HepG2 (cell line): ENCODE data around the gene GPATCH3. TPM values are rescaled to one million over a fixed set of nuclear protein-coding genes. Genes with fewer than 3 reads are reported as not detected.

ENCODE experiments used
- CENPX ChIP-seq: sonication (generic); formaldehyde crosslinking; IDR thresholded peaks from 2 replicates; pipeline ENCODE4 v1.9.0; 2021; ENCODE audit warnings: mild to moderate bottlenecking, missing genetic modification reagents, moderate library complexity
- ETV6 ChIP-seq: sonication (generic); formaldehyde crosslinking; conservative IDR thresholded peaks from 2 replicates; pipeline ENCODE4 v1.4.0; 2020; ENCODE audit warnings: missing genetic modification reagents
- EZH2 ChIP-seq: conservative IDR thresholded peaks from 2 replicates; pipeline ENCODE4 v1.6.1; 2012; ENCODE audit warnings: mild to moderate bottlenecking, low read depth, low read length, moderate library complexity
- KMT2B ChIP-seq: IDR thresholded peaks from 2 replicates; pipeline ENCODE4 v1.6.1; 2016; ENCODE audit warnings: missing genetic modification reagents, missing compliant biosample characterization
- MYC ChIP-seq: sonication (generic); formaldehyde crosslinking; IDR thresholded peaks from 2 replicates; pipeline ENCODE4 v1.9.0; 2021; ENCODE audit warnings: missing genetic modification reagents, borderline replicate concordance
- NCOA2 ChIP-seq: sonication (generic); formaldehyde crosslinking; IDR thresholded peaks from 2 replicates; pipeline ENCODE4 v1.8.0; 2022; ENCODE audit warnings: inconsistent platforms
- ZNF101 ChIP-seq: sonication (generic); formaldehyde crosslinking; IDR thresholded peaks from 2 replicates; pipeline ENCODE4 v1.4.0; 2020; ENCODE audit warnings: mild to moderate bottlenecking, low read depth, missing genetic modification reagents, borderline replicate concordance
- ZNF510 ChIP-seq: sonication (generic); formaldehyde crosslinking; IDR thresholded peaks from 2 replicates; pipeline ENCODE4 v1.4.0; 2020; ENCODE audit warnings: low read depth, mild to moderate bottlenecking, missing genetic modification reagents
- ZNF558 ChIP-seq: sonication (generic); formaldehyde crosslinking; IDR thresholded peaks from 2 replicates; pipeline ENCODE4 v1.9.0; 2022; ENCODE audit warnings: mild to moderate bottlenecking, missing genetic modification reagents, borderline replicate concordance
- ZNF768 ChIP-seq: sonication (generic); formaldehyde crosslinking; IDR thresholded peaks from 2 replicates; pipeline ENCODE4 v1.4.0; 2020; ENCODE audit warnings: missing genetic modification reagents
- polyA plus RNA-seq, 8 experiments: library from polyadenylated mRNA; depleted of rRNA in 3 of 8; stranded (reverse) in 7 of 8; unstranded in 1 of 8; fragments of >200 nt; fragmentation: Illumina TruSeq in 4 of 8; extraction: Trizol in 4 of 8; gene quantifications; 2 replicates each; pipeline versions ENCODE4 v1.2.1 to v1.2.3, GENCODE V29; 2011 to 2016; ENCODE audit warnings: low read depth in 4 of 8, missing spikeins in 1 of 8, mixed read lengths in 1 of 8; ENCODE audit not compliant: insufficient read depth in 1 of 8
- total RNA-seq, 5 experiments: library from RNA; depleted of rRNA; stranded (reverse); fragments of >200 nt; fragmentation: Illumina TruSeq; extraction: Trizol; gene quantifications; 2 replicates each; pipeline ENCODE4 v1.2.3, GENCODE V29; 2016; ENCODE audit warnings: low read depth in 1 of 5
- TF ChIP-seq, protein P1 (sequence below): sonication (generic); formaldehyde crosslinking; IDR thresholded peaks from 2 replicates; pipeline ENCODE4 v1.4.0; 2020; ENCODE audit warnings: mild to moderate bottlenecking, missing genetic modification reagents
- TF ChIP-seq, protein P2 (sequence below): sonication (generic); formaldehyde crosslinking; IDR thresholded peaks from 2 replicates; pipeline ENCODE4 v1.8.1; 2022; ENCODE audit warnings: mild to moderate bottlenecking, missing genetic modification reagents
- TF ChIP-seq, protein P3 (sequence below): sonication (generic); formaldehyde crosslinking; IDR thresholded peaks from 2 replicates; pipeline ENCODE4 v1.4.0; 2020; ENCODE audit warnings: mild to moderate bottlenecking, missing genetic modification reagents, borderline replicate concordance
- TF ChIP-seq, protein P4 (sequence below), 2 experiments: fragments of 450-650 bp in 1 of 2; sonication (generic) in 1 of 2; formaldehyde crosslinking; IDR thresholded peaks; 2 replicates each; pipeline versions ENCODE4 v1.5.0 to v1.8.0; 2020 to 2022; ENCODE audit warnings: mild to moderate bottlenecking in 1 of 2, missing genetic modification reagents in 1 of 2
- TF ChIP-seq, protein P5 (sequence below): sonication (generic); formaldehyde crosslinking; IDR thresholded peaks from 2 replicates; pipeline ENCODE4 v1.4.0; 2020; ENCODE audit warnings: mild to moderate bottlenecking, missing genetic modification reagents
- TF ChIP-seq, protein P6 (sequence below): fragments of 450-650 bp; IDR thresholded peaks from 2 replicates; pipeline ENCODE4 v1.6.1; 2017

Gene GPATCH3
- total and polyA plus RNA-seq, 2 of the 13 experiments (the other 11 are each of a cell fraction or from before 2014, with no cell fraction given) = 8.3 to 11.0 TPM

DNA sequence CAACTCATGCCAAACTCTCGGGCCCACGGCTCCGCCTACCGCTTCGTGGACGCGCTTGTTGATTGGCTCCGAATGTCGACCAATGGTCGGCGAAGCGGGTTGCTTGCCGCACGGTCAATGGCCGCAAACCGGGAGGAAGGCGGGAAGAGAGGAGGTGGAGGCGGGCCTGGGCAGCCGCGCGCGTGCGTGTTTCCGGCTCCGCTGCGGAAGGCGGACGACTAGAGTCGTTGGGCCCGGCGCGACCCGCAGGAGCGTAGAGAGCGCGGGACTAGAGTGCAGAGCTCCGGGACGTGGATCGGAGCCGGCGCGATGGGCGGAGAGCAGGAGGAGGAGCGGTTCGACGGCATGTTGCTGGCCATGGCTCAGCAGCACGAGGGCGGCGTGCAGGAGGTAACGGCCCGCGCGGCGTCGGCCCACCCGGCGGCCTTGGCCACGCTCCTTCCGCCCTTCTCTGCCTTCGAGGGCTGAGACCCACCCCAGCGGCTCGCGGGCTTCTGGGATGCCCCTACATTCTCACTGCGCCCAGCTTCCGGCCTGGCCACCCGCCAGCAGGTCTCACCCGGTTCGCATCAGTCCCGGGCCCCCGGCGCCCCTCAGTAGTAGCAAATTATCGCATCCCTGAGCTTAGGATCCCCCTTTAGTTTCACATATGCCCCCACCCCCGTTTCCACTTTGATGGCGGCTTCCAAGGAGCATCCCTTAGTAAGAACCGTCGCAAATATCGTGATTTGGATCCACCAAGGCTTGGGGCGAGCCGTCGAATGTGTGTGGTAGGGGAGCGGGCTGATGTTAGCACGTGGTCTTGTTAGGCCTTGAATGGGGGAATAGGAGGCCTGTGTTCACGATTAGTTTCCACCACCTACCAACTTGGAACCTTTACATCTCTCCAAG is 21.5 kb upstream of the GPATCH3 start, which contains the start of gene NUDC (continued):
- TF ChIP-seq ZNF768 (peak; percentile 69), ETV6 (CRISPR knock-in tag) (peak; percentile 45; the same call in 1 of the 2 replicates), CENPX (CRISPR knock-in tag) (no peak), MYC (CRISPR knock-in tag) (peak; percentile 90), KMT2B (CRISPR knock-in tag) (peak; percentile 90), ZNF101 (CRISPR knock-in tag) (no peak), ZNF510 (CRISPR knock-in tag) (no peak; the same call in 1 of the 2 replicates), ZNF558 (peak; percentile 93; the same call in 1 of the 2 replicates), NCOA2 (CRISPR knock-in tag) (no peak; the same call in 1 of the 2 replicates), EZH2 (no peak)
- TF ChIP-seq, protein P1, sequence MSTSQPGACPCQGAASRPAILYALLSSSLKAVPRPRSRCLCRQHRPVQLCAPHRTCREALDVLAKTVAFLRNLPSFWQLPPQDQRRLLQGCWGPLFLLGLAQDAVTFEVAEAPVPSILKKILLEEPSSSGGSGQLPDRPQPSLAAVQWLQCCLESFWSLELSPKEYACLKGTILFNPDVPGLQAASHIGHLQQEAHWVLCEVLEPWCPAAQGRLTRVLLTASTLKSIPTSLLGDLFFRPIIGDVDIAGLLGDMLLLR = peak; percentile 94; the same call in 1 of the 2 replicates
- TF ChIP-seq, protein P2, sequence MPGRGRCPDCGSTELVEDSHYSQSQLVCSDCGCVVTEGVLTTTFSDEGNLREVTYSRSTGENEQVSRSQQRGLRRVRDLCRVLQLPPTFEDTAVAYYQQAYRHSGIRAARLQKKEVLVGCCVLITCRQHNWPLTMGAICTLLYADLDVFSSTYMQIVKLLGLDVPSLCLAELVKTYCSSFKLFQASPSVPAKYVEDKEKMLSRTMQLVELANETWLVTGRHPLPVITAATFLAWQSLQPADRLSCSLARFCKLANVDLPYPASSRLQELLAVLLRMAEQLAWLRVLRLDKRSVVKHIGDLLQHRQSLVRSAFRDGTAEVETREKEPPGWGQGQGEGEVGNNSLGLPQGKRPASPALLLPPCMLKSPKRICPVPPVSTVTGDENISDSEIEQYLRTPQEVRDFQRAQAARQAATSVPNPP = peak; percentile 35; the same call in 1 of the 2 replicates
- TF ChIP-seq, protein P3, sequence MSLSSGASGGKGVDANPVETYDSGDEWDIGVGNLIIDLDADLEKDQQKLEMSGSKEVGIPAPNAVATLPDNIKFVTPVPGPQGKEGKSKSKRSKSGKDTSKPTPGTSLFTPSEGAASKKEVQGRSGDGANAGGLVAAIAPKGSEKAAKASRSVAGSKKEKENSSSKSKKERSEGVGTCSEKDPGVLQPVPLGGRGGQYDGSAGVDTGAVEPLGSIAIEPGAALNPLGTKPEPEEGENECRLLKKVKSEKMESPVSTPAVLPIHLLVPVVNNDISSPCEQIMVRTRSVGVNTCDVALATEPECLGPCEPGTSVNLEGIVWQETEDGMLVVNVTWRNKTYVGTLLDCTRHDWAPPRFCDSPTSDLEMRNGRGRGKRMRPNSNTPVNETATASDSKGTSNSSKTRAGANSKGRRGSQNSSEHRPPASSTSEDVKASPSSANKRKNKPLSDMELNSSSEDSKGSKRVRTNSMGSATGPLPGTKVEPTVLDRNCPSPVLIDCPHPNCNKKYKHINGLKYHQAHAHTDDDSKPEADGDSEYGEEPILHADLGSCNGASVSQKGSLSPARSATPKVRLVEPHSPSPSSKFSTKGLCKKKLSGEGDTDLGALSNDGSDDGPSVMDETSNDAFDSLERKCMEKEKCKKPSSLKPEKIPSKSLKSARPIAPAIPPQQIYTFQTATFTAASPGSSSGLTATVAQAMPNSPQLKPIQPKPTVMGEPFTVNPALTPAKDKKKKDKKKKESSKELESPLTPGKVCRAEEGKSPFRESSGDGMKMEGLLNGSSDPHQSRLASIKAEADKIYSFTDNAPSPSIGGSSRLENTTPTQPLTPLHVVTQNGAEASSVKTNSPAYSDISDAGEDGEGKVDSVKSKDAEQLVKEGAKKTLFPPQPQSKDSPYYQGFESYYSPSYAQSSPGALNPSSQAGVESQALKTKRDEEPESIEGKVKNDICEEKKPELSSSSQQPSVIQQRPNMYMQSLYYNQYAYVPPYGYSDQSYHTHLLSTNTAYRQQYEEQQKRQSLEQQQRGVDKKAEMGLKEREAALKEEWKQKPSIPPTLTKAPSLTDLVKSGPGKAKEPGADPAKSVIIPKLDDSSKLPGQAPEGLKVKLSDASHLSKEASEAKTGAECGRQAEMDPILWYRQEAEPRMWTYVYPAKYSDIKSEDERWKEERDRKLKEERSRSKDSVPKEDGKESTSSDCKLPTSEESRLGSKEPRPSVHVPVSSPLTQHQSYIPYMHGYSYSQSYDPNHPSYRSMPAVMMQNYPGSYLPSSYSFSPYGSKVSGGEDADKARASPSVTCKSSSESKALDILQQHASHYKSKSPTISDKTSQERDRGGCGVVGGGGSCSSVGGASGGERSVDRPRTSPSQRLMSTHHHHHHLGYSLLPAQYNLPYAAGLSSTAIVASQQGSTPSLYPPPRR (CRISPR knock-in tag) = peak; percentile 54; the same call in 1 of the 2 replicates
- TF ChIP-seq, protein P4, sequence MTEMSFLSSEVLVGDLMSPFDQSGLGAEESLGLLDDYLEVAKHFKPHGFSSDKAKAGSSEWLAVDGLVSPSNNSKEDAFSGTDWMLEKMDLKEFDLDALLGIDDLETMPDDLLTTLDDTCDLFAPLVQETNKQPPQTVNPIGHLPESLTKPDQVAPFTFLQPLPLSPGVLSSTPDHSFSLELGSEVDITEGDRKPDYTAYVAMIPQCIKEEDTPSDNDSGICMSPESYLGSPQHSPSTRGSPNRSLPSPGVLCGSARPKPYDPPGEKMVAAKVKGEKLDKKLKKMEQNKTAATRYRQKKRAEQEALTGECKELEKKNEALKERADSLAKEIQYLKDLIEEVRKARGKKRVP (CRISPR knock-in tag; IDR thresholded peaks at IDR 0.05) = peak in 1 of 2 experiments; percentile 37; a peak in 2 of 4 replicates
- TF ChIP-seq, protein P5, sequence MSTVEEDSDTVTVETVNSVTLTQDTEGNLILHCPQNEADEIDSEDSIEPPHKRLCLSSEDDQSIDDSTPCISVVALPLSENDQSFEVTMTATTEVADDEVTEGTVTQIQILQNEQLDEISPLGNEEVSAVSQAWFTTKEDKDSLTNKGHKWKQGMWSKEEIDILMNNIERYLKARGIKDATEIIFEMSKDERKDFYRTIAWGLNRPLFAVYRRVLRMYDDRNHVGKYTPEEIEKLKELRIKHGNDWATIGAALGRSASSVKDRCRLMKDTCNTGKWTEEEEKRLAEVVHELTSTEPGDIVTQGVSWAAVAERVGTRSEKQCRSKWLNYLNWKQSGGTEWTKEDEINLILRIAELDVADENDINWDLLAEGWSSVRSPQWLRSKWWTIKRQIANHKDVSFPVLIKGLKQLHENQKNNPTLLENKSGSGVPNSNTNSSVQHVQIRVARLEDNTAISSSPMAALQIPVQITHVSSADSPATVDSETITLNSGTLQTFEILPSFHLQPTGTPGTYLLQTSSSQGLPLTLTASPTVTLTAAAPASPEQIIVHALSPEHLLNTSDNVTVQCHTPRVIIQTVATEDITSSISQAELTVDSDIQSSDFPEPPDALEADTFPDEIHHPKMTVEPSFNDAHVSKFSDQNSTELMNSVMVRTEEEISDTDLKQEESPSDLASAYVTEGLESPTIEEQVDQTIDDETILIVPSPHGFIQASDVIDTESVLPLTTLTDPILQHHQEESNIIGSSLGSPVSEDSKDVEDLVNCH (CRISPR knock-in tag) = no peak
- TF ChIP-seq, protein P6, sequence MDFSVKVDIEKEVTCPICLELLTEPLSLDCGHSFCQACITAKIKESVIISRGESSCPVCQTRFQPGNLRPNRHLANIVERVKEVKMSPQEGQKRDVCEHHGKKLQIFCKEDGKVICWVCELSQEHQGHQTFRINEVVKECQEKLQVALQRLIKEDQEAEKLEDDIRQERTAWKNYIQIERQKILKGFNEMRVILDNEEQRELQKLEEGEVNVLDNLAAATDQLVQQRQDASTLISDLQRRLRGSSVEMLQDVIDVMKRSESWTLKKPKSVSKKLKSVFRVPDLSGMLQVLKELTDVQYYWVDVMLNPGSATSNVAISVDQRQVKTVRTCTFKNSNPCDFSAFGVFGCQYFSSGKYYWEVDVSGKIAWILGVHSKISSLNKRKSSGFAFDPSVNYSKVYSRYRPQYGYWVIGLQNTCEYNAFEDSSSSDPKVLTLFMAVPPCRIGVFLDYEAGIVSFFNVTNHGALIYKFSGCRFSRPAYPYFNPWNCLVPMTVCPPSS = no peak
